GM12878 (cell line): ENCODE measurements around the gene GARIN5B.

Experiments used
- CBX3 ChIP-seq: fragments of 200-600 bp; sonication (generic); IDR thresholded peaks from 2 replicates; pipeline ENCODE4 v1.6.1; 2016; ENCODE audit warnings: low read depth, borderline replicate concordance
- CHD4 ChIP-seq: fragments of 200-600 bp; sonication (generic); IDR thresholded peaks from 2 replicates; pipeline ENCODE4 v1.6.1; 2016; ENCODE audit warnings: mild to moderate bottlenecking
- CTCF ChIP-seq, 3 experiments: IDR thresholded peaks in 2 of 3; conservative IDR thresholded peaks in 1 of 3; 2 replicates each; pipeline ENCODE4 v1.5.1; 2011; ENCODE audit warnings: low read depth in 3 of 3, low read length in 3 of 3, mild to moderate bottlenecking in 3 of 3, control low read depth in 2 of 3, moderate library complexity in 2 of 3, inconsistent platforms in 1 of 3, mixed read lengths in 1 of 3; ENCODE audit not compliant: control insufficient read depth in 2 of 3, insufficient read depth in 1 of 3; ENCODE audit errors: extremely low read depth in 1 of 3
- FOXK2 ChIP-seq: fragments of 450-650 bp; IDR thresholded peaks from 2 replicates; pipeline ENCODE4 v1.6.1; 2017; ENCODE audit warnings: mild to moderate bottlenecking, moderate library complexity
- HDAC6 ChIP-seq: fragments of 200-600 bp; sonication (generic); IDR thresholded peaks from one replicate; pipeline ENCODE4 v1.8.0; 2017; ENCODE audit warnings: antibody characterized with exemption; ENCODE audit not compliant: unreplicated experiment
- JUNB ChIP-seq: IDR thresholded peaks from 2 replicates; pipeline ENCODE4 v1.6.1; 2016; ENCODE audit warnings: antibody characterized with exemption, mild to moderate bottlenecking
- PKNOX1 ChIP-seq: fragments of 450-650 bp; IDR thresholded peaks from 2 replicates; pipeline ENCODE4 v1.6.1; 2016; ENCODE audit warnings: mild to moderate bottlenecking
- POLR2A ChIP-seq: IDR thresholded peaks from 2 replicates; pipeline ENCODE4 v1.6.1; 2011; ENCODE audit warnings: low read depth, mild to moderate bottlenecking, low read length
- POLR2AphosphoS5 ChIP-seq: IDR thresholded peaks from 2 replicates; pipeline ENCODE4 v1.6.1; 2011; ENCODE audit warnings: mild to moderate bottlenecking, low read length, inconsistent platforms
- RFX5 ChIP-seq: IDR thresholded peaks from 2 replicates; pipeline ENCODE4 v1.6.1; 2011; ENCODE audit warnings: low read depth, low read length, improper control_type of control experiment
- ZBED1 ChIP-seq: IDR thresholded peaks from 2 replicates; pipeline ENCODE4 v1.6.1; 2016; ENCODE audit warnings: borderline replicate concordance
- ZBTB33 ChIP-seq: fragments of 450-650 bp; IDR thresholded peaks from 2 replicates; pipeline ENCODE4 v1.6.1; 2017; ENCODE audit warnings: mild to moderate bottlenecking
- ZNF207 ChIP-seq: fragments of 450-650 bp; IDR thresholded peaks from 2 replicates; pipeline ENCODE4 v1.6.1; 2014; ENCODE audit warnings: antibody characterized with exemption, mild to moderate bottlenecking, borderline replicate concordance
- ZNF592 ChIP-seq: fragments of 450-650 bp; IDR thresholded peaks from 2 replicates; pipeline ENCODE4 v1.6.1; 2017; ENCODE audit warnings: mild to moderate bottlenecking, moderate library complexity

GRCh38 chr19:55319785-55320184, 43.3 kb downstream of the GARIN5B start:
- no peak for TF ChIP-seq JUNB
- TF ChIP-seq POLR2AphosphoS5: no peak
- TF ChIP-seq ZBED1: no peak
- TF ChIP-seq CTCF (IDR thresholded peaks at IDR 0.05 in 2 of 3, conservative IDR thresholded peaks at IDR 0.05 in 1 of 3; ENCODE audit: control insufficient read depth in 2 of 3, extremely low read depth in 1 of 3, insufficient read depth in 1 of 3, low read depth in 3 of 3, low read length in 3 of 3): no peak
- TF ChIP-seq HDAC6: no peak
- no peak for TF ChIP-seq ZBTB33
- no peak for TF ChIP-seq ZNF592
- TF ChIP-seq FOXK2: no peak
- TF ChIP-seq CBX3: no peak
- TF ChIP-seq POLR2A: no peak
- TF ChIP-seq RFX5: no peak
- TF ChIP-seq PKNOX1: no peak
- no peak for TF ChIP-seq ZNF207
- TF ChIP-seq CHD4: no peak
